GM19328 (cell line): ENCODE data around the gene DICER1.

ENCODE experiments used
- ATAC-seq: cut with Tn5 transposase; IDR thresholded peaks from one replicate; pipeline ENCODE4 v1.9.1; 2021; ENCODE audit warnings: mild to moderate bottlenecking, moderate library complexity; ENCODE audit not compliant: unreplicated experiment

The DICER1 gene

GRCh38 chr14:95126906-95127530 lies 30.3 kb downstream of the DICER1 start:
- no peak for ATAC-seq

GRCh38 chr14:95125915-95126314 lies 31.4 kb downstream of the DICER1 start:
- ATAC-seq: no peak

GRCh38 chr14:95125221-95125620 lies 32.1 kb downstream of the DICER1 start:
- no peak for ATAC-seq

GRCh38 chr14:95123891-95124579 lies 33.3 kb downstream of the DICER1 start:
- no peak for ATAC-seq

GRCh38 chr14:95122621-95122945 lies 34.7 kb downstream of the DICER1 start:
- no peak for ATAC-seq

GRCh38 chr14:95121911-95122620 lies 35.3 kb downstream of the DICER1 start:
- ATAC-seq: no peak

- ATAC-seq: no peak
Observed at GRCh38 chr14:95119336-95119735, 38.0 kb downstream of the DICER1 start.

- ATAC-seq: no peak
Observed at GRCh38 chr14:95117937-95118721, 39.2 kb downstream of the DICER1 start.

GRCh38 chr14:95113476-95113875 lies 43.9 kb downstream of the DICER1 start:
- no peak for ATAC-seq

- ATAC-seq: no peak
Observed at GRCh38 chr14:95111507-95112164, 45.7 kb downstream of the DICER1 start.

GRCh38 chr14:95110178-95110577 lies 47.2 kb downstream of the DICER1 start:
- ATAC-seq: no peak

- ATAC-seq: no peak
Observed at GRCh38 chr14:95107711-95108110, 49.6 kb downstream of the DICER1 start.

GRCh38 chr14:95106971-95107370 lies 50.4 kb downstream of the DICER1 start:
- no peak for ATAC-seq

- ATAC-seq: no peak
Observed at GRCh38 chr14:95104911-95105310, 52.4 kb downstream of the DICER1 start.

GRCh38 chr14:95102680-95103044 lies 54.7 kb downstream of the DICER1 start:
- no peak for ATAC-seq

GRCh38 chr14:95101736-95102679 lies 55.3 kb downstream of the DICER1 start:
- ATAC-seq: no peak

- no peak for ATAC-seq
Observed at GRCh38 chr14:95098984-95099599, 58.2 kb downstream of the DICER1 start.

- ATAC-seq: no peak
Observed at GRCh38 chr14:95097385-95097784, 59.9 kb downstream of the DICER1 start.

GRCh38 chr14:95096476-95096875 lies 60.9 kb downstream of the DICER1 start:
- no peak for ATAC-seq
